ENCODE results near the gene PLEKHG4. TPM values are rescaled to one million over a fixed set of nuclear protein-coding genes. Genes with fewer than 3 reads are reported as not detected.

Gene PLEKHG4, protein sequence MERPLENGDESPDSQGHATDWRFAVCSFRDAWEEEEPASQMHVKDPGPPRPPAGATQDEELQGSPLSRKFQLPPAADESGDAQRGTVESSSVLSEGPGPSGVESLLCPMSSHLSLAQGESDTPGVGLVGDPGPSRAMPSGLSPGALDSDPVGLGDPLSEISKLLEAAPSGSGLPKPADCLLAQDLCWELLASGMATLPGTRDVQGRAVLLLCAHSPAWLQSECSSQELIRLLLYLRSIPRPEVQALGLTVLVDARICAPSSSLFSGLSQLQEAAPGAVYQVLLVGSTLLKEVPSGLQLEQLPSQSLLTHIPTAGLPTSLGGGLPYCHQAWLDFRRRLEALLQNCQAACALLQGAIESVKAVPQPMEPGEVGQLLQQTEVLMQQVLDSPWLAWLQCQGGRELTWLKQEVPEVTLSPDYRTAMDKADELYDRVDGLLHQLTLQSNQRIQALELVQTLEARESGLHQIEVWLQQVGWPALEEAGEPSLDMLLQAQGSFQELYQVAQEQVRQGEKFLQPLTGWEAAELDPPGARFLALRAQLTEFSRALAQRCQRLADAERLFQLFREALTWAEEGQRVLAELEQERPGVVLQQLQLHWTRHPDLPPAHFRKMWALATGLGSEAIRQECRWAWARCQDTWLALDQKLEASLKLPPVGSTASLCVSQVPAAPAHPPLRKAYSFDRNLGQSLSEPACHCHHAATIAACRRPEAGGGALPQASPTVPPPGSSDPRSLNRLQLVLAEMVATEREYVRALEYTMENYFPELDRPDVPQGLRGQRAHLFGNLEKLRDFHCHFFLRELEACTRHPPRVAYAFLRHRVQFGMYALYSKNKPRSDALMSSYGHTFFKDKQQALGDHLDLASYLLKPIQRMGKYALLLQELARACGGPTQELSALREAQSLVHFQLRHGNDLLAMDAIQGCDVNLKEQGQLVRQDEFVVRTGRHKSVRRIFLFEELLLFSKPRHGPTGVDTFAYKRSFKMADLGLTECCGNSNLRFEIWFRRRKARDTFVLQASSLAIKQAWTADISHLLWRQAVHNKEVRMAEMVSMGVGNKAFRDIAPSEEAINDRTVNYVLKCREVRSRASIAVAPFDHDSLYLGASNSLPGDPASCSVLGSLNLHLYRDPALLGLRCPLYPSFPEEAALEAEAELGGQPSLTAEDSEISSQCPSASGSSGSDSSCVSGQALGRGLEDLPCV
- 1.0 TPM for polyA plus RNA-seq (2012; ENCODE audit: low read depth, missing spikeins)

DNA sequence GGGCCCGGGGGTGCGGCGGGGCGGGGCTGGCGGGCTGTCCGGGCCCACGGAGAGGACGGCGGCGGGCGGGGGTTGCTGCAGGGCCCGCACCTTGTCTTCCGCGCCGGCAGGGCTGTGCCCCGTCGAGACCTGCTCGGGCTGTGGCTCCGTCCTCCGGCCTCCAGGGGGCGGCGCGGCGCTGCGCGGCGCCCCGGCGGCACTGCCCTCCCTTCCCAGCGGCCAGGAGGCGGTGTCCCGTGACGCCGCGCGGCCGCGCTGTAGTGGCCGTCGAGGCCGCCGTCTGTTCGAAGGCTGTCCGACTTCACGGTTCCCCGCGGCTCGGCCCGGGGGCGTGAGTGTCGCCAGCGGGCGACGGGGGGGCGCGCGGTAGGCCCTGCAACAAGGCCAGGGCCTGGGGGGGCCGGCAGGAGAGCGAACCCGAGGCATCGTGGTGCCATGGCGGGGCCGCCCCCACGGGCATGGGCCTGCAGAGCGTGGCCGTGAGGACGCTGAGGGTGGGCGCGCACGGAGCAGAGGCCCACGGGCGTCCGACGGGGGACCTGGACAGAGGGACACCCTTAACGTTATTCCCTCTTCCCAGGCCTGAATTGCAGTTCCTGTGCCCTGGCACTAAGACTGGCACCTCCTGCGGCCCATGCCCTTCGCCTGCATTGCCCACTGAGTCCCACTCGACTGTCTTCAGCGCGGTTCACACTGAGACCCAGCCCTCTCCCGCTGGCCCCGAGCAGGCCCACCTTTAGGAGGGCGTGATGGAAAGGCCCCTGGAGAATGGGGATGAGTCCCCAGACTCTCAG lies at the start of gene PLEKHG4:
PLEKHG4 (plus strand) TSS at position 237 of the 794 bp plus-strand sequence; CDS start at position 750, 513 bp downstream.
- FAIRE-seq, result peak; percentile 98
- peak; percentile 82 for TF ChIP-seq PAX5 (IDR thresholded peaks at IDR 0.05; ENCODE audit: insufficient read depth, low read length, severe bottlenecking)
- no peak for TF ChIP-seq POLR2AphosphoS5 (IDR thresholded peaks at IDR 0.05; ENCODE audit: low read depth, low read length)
- no peak for TF ChIP-seq POLR2A (IDR thresholded peaks at IDR 0.05; ENCODE audit: low read depth, low read length)
- 0 out of 2 replicates have a peak, but pooled peaks have one; percentile 26 for TF ChIP-seq POU2F2 (IDR thresholded peaks at IDR 0.05; ENCODE audit: low read depth, low read length)
- peak; percentile 33; the same call in 1 of the 2 replicates for TF ChIP-seq TAF1 (IDR thresholded peaks at IDR 0.05; ENCODE audit: low read depth, low read length)
- no peak for TF ChIP-seq SPI1 (IDR thresholded peaks at IDR 0.05; ENCODE audit: low read depth, low read length)
- DNase-seq (ENCODE audit: insufficient read length, low spot score), result peak; percentile 99

DNA sequence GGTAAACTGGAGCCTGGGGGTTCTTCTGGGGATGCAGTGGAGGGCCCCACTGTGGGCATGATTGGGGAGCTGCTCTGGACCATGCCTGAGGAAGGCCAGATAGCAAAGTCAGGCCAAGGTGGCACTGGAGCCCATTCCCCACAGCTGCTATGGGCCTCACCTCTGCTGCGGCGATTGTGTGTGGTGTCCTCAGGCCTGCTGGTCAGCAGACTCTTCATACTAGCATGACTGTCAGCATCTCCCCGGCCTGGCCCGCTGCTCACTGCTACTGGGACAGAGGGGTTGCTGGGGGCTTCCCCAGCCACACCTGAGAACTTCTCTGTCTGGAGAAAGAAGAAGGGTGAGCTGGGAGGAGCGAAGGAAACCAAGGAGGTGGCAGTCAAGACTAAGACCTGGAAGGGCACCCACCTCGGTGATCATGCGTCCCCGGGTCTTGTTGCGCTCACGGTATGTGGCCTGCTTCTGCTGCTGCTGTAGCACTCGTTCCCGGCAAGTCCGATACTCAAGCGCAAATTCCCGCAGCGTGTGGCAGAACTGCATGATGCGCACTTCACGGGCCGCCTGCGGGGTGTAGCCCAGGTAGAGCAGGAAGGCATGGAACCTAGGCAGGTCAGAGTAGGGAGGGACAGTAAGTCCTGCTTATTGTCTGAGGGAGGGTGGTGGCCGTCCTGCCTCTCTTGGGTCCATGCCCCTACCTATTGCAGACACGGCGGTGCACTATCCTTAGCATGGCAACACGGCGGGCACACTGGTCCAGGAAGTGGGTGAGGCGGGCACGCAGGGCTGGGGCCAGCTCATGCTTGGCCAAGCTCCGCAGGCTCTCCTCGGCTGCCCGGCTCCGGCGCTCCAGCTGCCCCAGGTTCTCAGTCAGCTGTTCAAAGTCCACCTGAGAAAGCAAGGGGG lies 49.2 kb upstream of the PLEKHG4 start:
- no peak for FAIRE-seq
- DNase-seq (ENCODE audit: insufficient read length, low spot score), result no peak

GRCh38 chr16:67230809-67231660 lies 48.3 kb upstream of the PLEKHG4 start:
- TF ChIP-seq POU2F2 (IDR thresholded peaks at IDR 0.05; ENCODE audit: low read depth, low read length) (peak; percentile 62), PAX5 (IDR thresholded peaks at IDR 0.05; ENCODE audit: insufficient read depth, low read length, severe bottlenecking) (no peak), POLR2AphosphoS5 (IDR thresholded peaks at IDR 0.05; ENCODE audit: low read depth, low read length) (peak; percentile 15)
- DNase-seq (ENCODE audit: insufficient read length, low spot score) (no peak), FAIRE-seq (peak; percentile 35)

More for the DNA sequence above, 49.2 kb upstream of the PLEKHG4 start:
- TF ChIP-seq SPI1 (IDR thresholded peaks at IDR 0.05; ENCODE audit: low read depth, low read length) (no peak), POLR2A (IDR thresholded peaks at IDR 0.05; ENCODE audit: low read depth, low read length) (0 out of 2 replicates have a peak, but pooled peaks have one; percentile 27)

- TF ChIP-seq SPI1 (IDR thresholded peaks at IDR 0.05; ENCODE audit: low read depth, low read length) (no peak), PAX5 (IDR thresholded peaks at IDR 0.05; ENCODE audit: insufficient read depth, low read length, severe bottlenecking) (no peak), POU2F2 (IDR thresholded peaks at IDR 0.05; ENCODE audit: low read depth, low read length) (no peak), TAF1 (IDR thresholded peaks at IDR 0.05; ENCODE audit: low read depth, low read length) (no peak), POLR2A (IDR thresholded peaks at IDR 0.05; ENCODE audit: low read depth, low read length) (no peak), POLR2AphosphoS5 (IDR thresholded peaks at IDR 0.05; ENCODE audit: low read depth, low read length) (no peak)
- DNase-seq (ENCODE audit: insufficient read length, low spot score) (no peak), FAIRE-seq (no peak)
These were observed 45.7 kb upstream of the PLEKHG4 start for GRCh38 chr16:67233596-67233995.

DNA sequence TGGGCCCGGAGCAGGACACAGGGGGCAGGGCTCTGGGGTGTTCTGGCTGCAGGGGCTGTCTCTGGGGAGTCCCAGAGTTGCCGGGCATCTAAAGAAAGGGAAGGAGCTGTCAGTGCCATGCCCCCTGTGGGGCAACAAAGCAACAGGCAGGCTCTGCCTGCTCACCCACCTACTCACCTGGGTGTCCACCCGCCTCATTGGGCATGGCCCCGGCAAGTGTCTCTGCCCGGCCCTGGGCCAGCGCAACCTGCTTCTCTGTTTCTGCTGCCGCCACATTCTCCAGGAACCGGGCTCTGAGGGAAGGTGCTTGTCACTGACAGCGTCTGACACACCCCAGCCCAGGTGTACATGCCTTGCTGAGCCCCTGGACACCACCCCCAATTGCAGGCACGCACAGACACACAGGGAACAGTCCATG lies 45.1 kb upstream of the PLEKHG4 start:
- TF ChIP-seq TAF1 (IDR thresholded peaks at IDR 0.05; ENCODE audit: low read depth, low read length) (no peak), POLR2AphosphoS5 (IDR thresholded peaks at IDR 0.05; ENCODE audit: low read depth, low read length) (peak; percentile 51; the same call in 1 of the 2 replicates)
- FAIRE-seq (no peak), DNase-seq (ENCODE audit: insufficient read length, low spot score) (no peak)

- no peak for FAIRE-seq
- DNase-seq (ENCODE audit: insufficient read length, low spot score), result no peak
- no peak for TF ChIP-seq POLR2AphosphoS5 (IDR thresholded peaks at IDR 0.05; ENCODE audit: low read depth, low read length)
- TF ChIP-seq POLR2A (IDR thresholded peaks at IDR 0.05; ENCODE audit: low read depth, low read length), result peak; percentile 30; the same call in 1 of the 2 replicates
These were observed 43.3 kb upstream of the PLEKHG4 start for GRCh38 chr16:67235816-67236562.

Measured in GM12891 (cell line).